Measurements from ENCODE around the gene TMEM14B. TPM values are rescaled to one million over a fixed set of nuclear protein-coding genes. Genes with fewer than 3 reads are reported as not detected.
"Not testable (repeated sequence)": the region's sequence is repeated elsewhere in the genome, so short reads cannot be mapped to it uniquely, and the experiment has no call there.

The TMEM14B gene
- total and polyA plus RNA-seq, 9 donors, result 64.7 to 123 (median 73.0) TPM

GRCh38 chr6:10746915-10747250 lies 722 bp upstream of the TMEM14B start:
- 15 to 31% (median 17%) methylated on average over 9 of the region's 9 CpGs for WGBS, 3 donors
- TF ChIP-seq EP300 (IDR thresholded peaks at IDR 0.05) (no peak), POLR2A (IDR thresholded peaks at IDR 0.05) (no peak), CTCF (IDR thresholded peaks at IDR 0.05) (no peak)
- peaks cover 3% of the 10 kb centered on the region for H3K4me1 ChIP-seq (ENCODE audit: insufficient read depth)
- no peaks in the 10 kb centered on the region for H3K27me3 ChIP-seq
- no peaks in the 10 kb centered on the region for H3K9me3 ChIP-seq
- H3K4me3 ChIP-seq, result peak overlapping the region; percentile 84
- H3K27ac ChIP-seq, result peak overlapping the region in 1 of 2 donors; percentile 48
- H3K36me3 ChIP-seq, result no peaks in the 10 kb centered on the region
- DNase-seq, result no peak
- intact Hi-C loops (cut with DNase I), result loop anchor here in 1 of 4 donors (10.0 kb wide), 1 partner anchor 52 kb away; the partner anchor contains the start of genes C6orf52 and PAK1IP1

- no peak for DNase-seq
- intact Hi-C loops (cut with DNase I), result loop anchor here in 2 of 4 donors (2.0 to 10.0 kb wide), 2 partner anchors 27 to 55 kb away; partner anchors contain the start of genes C6orf52 (in 1 of the 2), PAK1IP1 (in 1 of the 2) and TMEM14C (in 1 of the 2)
Observed at GRCh38 chr6:10749734-10750133, 2.1 kb downstream of the TMEM14B start.

GRCh38 chr6:10750568-10750967 lies 3.0 kb downstream of the TMEM14B start:
- H3K9me3 ChIP-seq; H3K27me3 ChIP-seq; H3K36me3 ChIP-seq; H3K4me1 ChIP-seq (ENCODE audit: insufficient read depth); DNase-seq; H3K4me3 ChIP-seq; intact Hi-C loops (cut with DNase I); H3K27ac ChIP-seq: not testable (repeated sequence)
- WGBS, 3 donors, result 29 to 48% (median 37%) methylated on average over 6 of the region's 6 CpGs

More at GRCh38 chr6:10749734-10750133, 2.1 kb downstream of the TMEM14B start:
- Histone ChIP-seq H3K9me3 (no peaks in the 10 kb centered on the region), H3K36me3 (no peaks in the 10 kb centered on the region), H3K27ac (no peak overlapping the region), H3K4me1 (ENCODE audit: insufficient read depth) (peaks cover 3% of the 10 kb centered on the region), H3K27me3 (no peaks in the 10 kb centered on the region), H3K4me3 (no peak overlapping the region)
- TF ChIP-seq POLR2A (IDR thresholded peaks at IDR 0.05) (no peak), CTCF (IDR thresholded peaks at IDR 0.05) (no peak)
- 18 to 41% (median 22%) methylated on average over 2 of the region's 2 CpGs for WGBS, 3 donors

GRCh38 chr6:10751757-10752156 lies 4.2 kb downstream of the TMEM14B start:
- H3K4me3 ChIP-seq; intact Hi-C loops (cut with DNase I); H3K27me3 ChIP-seq; H3K36me3 ChIP-seq; DNase-seq; H3K27ac ChIP-seq; H3K9me3 ChIP-seq; H3K4me1 ChIP-seq (ENCODE audit: insufficient read depth): not testable (repeated sequence)
- 69 to 73% (median 73%) methylated on average over 5 of the region's 5 CpGs for WGBS, 3 donors

- intact Hi-C loops (cut with DNase I), result no loop called here
- Histone ChIP-seq H3K27me3 (no peaks in the 10 kb centered on the region), H3K27ac (no peak overlapping the region), H3K36me3 (no peaks in the 10 kb centered on the region), H3K4me1 (ENCODE audit: insufficient read depth) (peaks cover 5% of the 10 kb centered on the region), H3K9me3 (no peaks in the 10 kb centered on the region), H3K4me3 (no peak overlapping the region)
- no peak for TF ChIP-seq POLR2A (IDR thresholded peaks at IDR 0.05)
- TF ChIP-seq EP300 (IDR thresholded peaks at IDR 0.05), result no peak
- TF ChIP-seq CTCF (IDR thresholded peaks at IDR 0.05), result no peak
- no peak for DNase-seq
- WGBS, 3 donors, result 85 to 100% (median 88%) methylated on average over 1 of the region's 1 CpG
Observed at GRCh38 chr6:10756085-10756484, 8.5 kb downstream of the TMEM14B start.
